Measurements from ENCODE around the gene SASH3. TPM values are rescaled to one million over a fixed set of nuclear protein-coding genes. Genes with fewer than 3 reads are reported as not detected.

SASH3 gene
- total RNA-seq, 2 experiments from 2014 or later = 129 to 130 TPM

- ChIA-PET POLR2A (interaction anchor here (0.9 to 1.1 kb wide), 3 partner anchors 26 to 41 kb away, joined by 3 to 4 read pairs (median 3); no protein-coding TSS in a partner anchor), CTCF (interaction anchor here (0.9 to 1.5 kb wide), 5 partner anchors 14 to 305 kb away, joined by 3 to 4 read pairs (median 3); no protein-coding TSS in a partner anchor)
Observed at GRCh38 chrX:129755779-129756650, 23.7 kb upstream of the SASH3 start.

- ChIA-PET POLR2A (interaction anchor here (0.9 to 2.2 kb wide), 2 partner anchors 11 to 21 kb away, joined by 5 to 11 read pairs; no protein-coding TSS in a partner anchor), CTCF (interaction anchor here (0.9 to 3.2 kb wide), 6 partner anchors 11 to 34 kb away, joined by 3 to 19 read pairs (median 4); partner anchors contain the start of gene SASH3)
Observed at GRCh38 chrX:129759576-129760061, 20.1 kb upstream of the SASH3 start.

- ChIA-PET POLR2A (interaction anchor here (0.9 to 2.2 kb wide), 2 partner anchors 10 to 21 kb away, joined by 5 to 11 read pairs; no protein-coding TSS in a partner anchor), CTCF (interaction anchor here (0.9 to 3.2 kb wide), 5 partner anchors 10 to 34 kb away, joined by 3 to 19 read pairs (median 3); partner anchors contain the start of gene SASH3)
Observed at GRCh38 chrX:129760155-129760554, 19.6 kb upstream of the SASH3 start.

GRCh38 chrX:129760981-129761380, 18.8 kb upstream of the SASH3 start:
- POLR2A ChIA-PET = interaction anchor here (0.9 kb wide), 1 partner anchor 9 kb away, joined by 5 read pairs; no protein-coding TSS in a partner anchor
- CTCF ChIA-PET = no interaction called here

GRCh38 chrX:129761596-129761995, 18.2 kb upstream of the SASH3 start:
- ChIA-PET POLR2A (no interaction called here), CTCF (no interaction called here)

- POLR2A ChIA-PET = no interaction called here
- CTCF ChIA-PET = no interaction called here
Observed at GRCh38 chrX:129762448-129762847, 17.3 kb upstream of the SASH3 start.

- CTCF ChIA-PET = no interaction called here
- POLR2A ChIA-PET = no interaction called here
Observed at GRCh38 chrX:129763666-129764065, 16.1 kb upstream of the SASH3 start.

GRCh38 chrX:129768186-129768585, 11.6 kb upstream of the SASH3 start:
- POLR2A ChIA-PET = interaction anchor here (1.4 kb wide), 1 partner anchor 11 kb away, joined by 6 read pairs; the partner anchor contains the start of gene SASH3

GRCh38 chrX:129768586-129769466, 10.9 kb upstream of the SASH3 start:
- ChIA-PET CTCF (interaction anchor here (0.8 to 5.5 kb wide), 2 partner anchors 10 to 12 kb away, joined by 3 to 19 read pairs; no protein-coding TSS in a partner anchor), POLR2A (interaction anchor here (1.4 to 2.5 kb wide), 2 partner anchors 9 to 11 kb away, joined by 5 to 6 read pairs; partner anchors contain the start of gene SASH3)

More at GRCh38 chrX:129768186-129768585, 11.6 kb upstream of the SASH3 start:
- CTCF ChIA-PET = interaction anchor here (5.5 kb wide), 1 partner anchor 9 kb away, joined by 19 read pairs; no protein-coding TSS in a partner anchor

GRCh38 chrX:129769467-129770154, 10.1 kb upstream of the SASH3 start:
- ChIA-PET POLR2A (interaction anchor here (2.5 kb wide), 1 partner anchor 9 kb away, joined by 5 read pairs; no protein-coding TSS in a partner anchor), CTCF (interaction anchor here (0.8 to 5.5 kb wide), 3 partner anchors 10 to 13 kb away, joined by 3 to 19 read pairs (median 3); no protein-coding TSS in a partner anchor)

- POLR2A ChIA-PET = interaction anchor here (2.5 to 3.1 kb wide), 3 partner anchors 10 to 12 kb away, joined by 5 to 14 read pairs (median 7); partner anchors contain the start of gene SASH3
Observed at GRCh38 chrX:129771266-129771995, 8.3 kb upstream of the SASH3 start.

GRCh38 chrX:129772796-129773431, 6.8 kb upstream of the SASH3 start:
- ChIA-PET POLR2A (interaction anchor here (1.4 to 3.1 kb wide), 3 partner anchors 8 to 29 kb away, joined by 6 to 14 read pairs (median 7); partner anchors contain the start of gene SASH3), CTCF (interaction anchor here (0.7 to 5.5 kb wide), 3 partner anchors 11 to 14 kb away, joined by 4 to 19 read pairs (median 5); no protein-coding TSS in a partner anchor)

More at GRCh38 chrX:129771266-129771995, 8.3 kb upstream of the SASH3 start:
- CTCF ChIA-PET = interaction anchor here (0.5 to 5.5 kb wide), 3 partner anchors 9 to 499 kb away, joined by 3 to 19 read pairs (median 5); partner anchors contain the start of gene SASH3

GRCh38 chrX:129773649-129774458, 5.9 kb upstream of the SASH3 start:
- POLR2A ChIA-PET = interaction anchor here (1.4 to 3.1 kb wide), 2 partner anchors 7 to 30 kb away, joined by 6 to 14 read pairs; partner anchors contain the start of gene SASH3
- CTCF ChIA-PET = interaction anchor here (0.7 to 1.2 kb wide), 2 partner anchors 10 to 13 kb away, joined by 4 to 5 read pairs; no protein-coding TSS in a partner anchor

- CTCF ChIA-PET = interaction anchor here (0.9 kb wide), 1 partner anchor 18 kb away, joined by 3 read pairs; no protein-coding TSS in a partner anchor
- POLR2A ChIA-PET = no interaction called here
Observed at GRCh38 chrX:129777218-129778030, 2.3 kb upstream of the SASH3 start.

All from activated CD8-positive, alpha-beta memory T cell treated with anti-CD3 and anti-CD28 coated beads for 36 hours (primary cell).